ENCODE data around the gene GFY.
A peak's percentile ranks its signal among the peaks of the same experiment; 100 is the strongest.

Gene GFY

GRCh38 chr19:49451430-49452181 is 26.4 kb downstream of the GFY start, which contains the start of gene PIH1D1:
PIH1D1 (minus strand) TSS chr19:49451814; CDS start chr19:49451574, 240 bp downstream.
- peak within 1 kb of the TSS; percentile 92 for H3K9ac ChIP-seq (ENCODE audit: low read depth, low read length, poor library complexity)
- H3K4me1 ChIP-seq (ENCODE audit: control insufficient read depth in 2 of 2, insufficient read depth in 1 of 2, low read depth in 1 of 2, low read length in 2 of 2) = peaks cover 0 to 7% of the 10 kb centered on the region in 2 donors
- H3K14ac ChIP-seq (ENCODE audit: low read length) = peak within 1 kb of the TSS; percentile 21
- H4K91ac ChIP-seq (ENCODE audit: low read depth, low read length, poor library complexity) = no peak within 1 kb of the TSS
- no peak within 1 kb of the TSS for H2BK12ac ChIP-seq (ENCODE audit: low read length)
- DNase-seq (ENCODE audit: low spot score) = peak; percentile 96
- H3K4ac ChIP-seq (ENCODE audit: low read length) = no peak within 1 kb of the TSS
- peak within 1 kb of the TSS; percentile 98 for H3K4me2 ChIP-seq (ENCODE audit: insufficient read depth, low read length, poor library complexity, severe bottlenecking)
- peaks cover 31 to 46% of the 10 kb centered on the region in 2 donors for H3K36me3 ChIP-seq (replicated peaks in 1 of 2; ENCODE audit: control insufficient read depth in 2 of 2, insufficient read depth in 2 of 2, low read length in 2 of 2)
- peak within 1 kb of the TSS; percentile 87 to 98 for H3K4me3 ChIP-seq (ENCODE audit: low read length in 2 of 2)
- no peak within 1 kb of the TSS for H4K8ac ChIP-seq (ENCODE audit: low read depth, low read length)
- peak within 1 kb of the TSS; percentile 66 for H2BK5ac ChIP-seq (ENCODE audit: low read length)
- H3K9me3 ChIP-seq (replicated peaks in 1 of 2; ENCODE audit: control insufficient read depth in 2 of 2, insufficient read depth in 1 of 2, low read depth in 1 of 2, low read length in 2 of 2) = no peaks in the 10 kb centered on the region
- no peak within 1 kb of the TSS for H2BK120ac ChIP-seq (ENCODE audit: low read depth, low read length)
- H2BK15ac ChIP-seq (ENCODE audit: low read length) = no peak within 1 kb of the TSS
- no CpG with 5 or more reads among the region's 42 CpGs for WGBS, 2 donors (ENCODE audit: extremely low coverage in 2 of 2, insufficient read length in 2 of 2, insufficient replicate concordance in 1 of 2)
- H3K23ac ChIP-seq (ENCODE audit: low read depth, low read length, poor library complexity) = no peak within 1 kb of the TSS
- peak within 1 kb of the TSS; percentile 92 for H3K18ac ChIP-seq (ENCODE audit: low read length)
- H2AFZ ChIP-seq (ENCODE audit: low read length) = peak within 1 kb of the TSS; percentile 92
- peak within 1 kb of the TSS; percentile 99 for H3K27ac ChIP-seq (replicated peaks; ENCODE audit: low read length)
- H3K79me1 ChIP-seq (ENCODE audit: low read depth, low read length) = peaks cover 20% of the 10 kb centered on the region
- H2AK5ac ChIP-seq (ENCODE audit: low read depth, low read length) = peak within 1 kb of the TSS; percentile 98
- no peaks in the 10 kb centered on the region for H3K27me3 ChIP-seq (ENCODE audit: control insufficient read depth in 3 of 3, insufficient read depth in 3 of 3, low read depth in 1 of 3, low read length in 3 of 3)

- Histone ChIP-seq H3K9ac (ENCODE audit: low read depth, low read length, poor library complexity) (peak within 1 kb of the TSS; percentile 99), H3K27me3 (ENCODE audit: control insufficient read depth in 3 of 3, insufficient read depth in 3 of 3, low read depth in 1 of 3, low read length in 3 of 3) (no peaks in the 10 kb centered on the region), H3K23ac (ENCODE audit: low read depth, low read length, poor library complexity) (peak within 1 kb of the TSS; percentile 83), H2AFZ (ENCODE audit: low read length) (peak within 1 kb of the TSS; percentile 92), H3K36me3 (replicated peaks in 1 of 2; ENCODE audit: control insufficient read depth in 2 of 2, insufficient read depth in 2 of 2, low read length in 2 of 2) (peaks cover 18 to 31% of the 10 kb centered on the region in 2 donors), H3K9me3 (replicated peaks in 1 of 2; ENCODE audit: control insufficient read depth in 2 of 2, insufficient read depth in 1 of 2, low read depth in 1 of 2, low read length in 2 of 2) (no peaks in the 10 kb centered on the region), H3K4me1 (ENCODE audit: control insufficient read depth in 2 of 2, insufficient read depth in 1 of 2, low read depth in 1 of 2, low read length in 2 of 2) (peaks cover 0 to 7% of the 10 kb centered on the region in 2 donors), H3K4me2 (ENCODE audit: insufficient read depth, low read length, poor library complexity, severe bottlenecking) (peak within 1 kb of the TSS; percentile 91), H3K4me3 (ENCODE audit: low read length in 2 of 2) (peak within 1 kb of the TSS; percentile 71 to 90), H3K4ac (ENCODE audit: low read length) (no peak within 1 kb of the TSS), H2BK15ac (ENCODE audit: low read length) (no peak within 1 kb of the TSS), H4K8ac (ENCODE audit: low read depth, low read length) (no peak within 1 kb of the TSS), H2BK12ac (ENCODE audit: low read length) (no peak within 1 kb of the TSS), H2AK5ac (ENCODE audit: low read depth, low read length) (peak within 1 kb of the TSS; percentile 95), H2BK5ac (ENCODE audit: low read length) (peak within 1 kb of the TSS; percentile 66), H3K79me1 (ENCODE audit: low read depth, low read length) (peaks cover 14% of the 10 kb centered on the region), H3K14ac (ENCODE audit: low read length) (no peak within 1 kb of the TSS), H3K27ac (replicated peaks; ENCODE audit: low read length) (peak within 1 kb of the TSS; percentile 99), H2BK120ac (ENCODE audit: low read depth, low read length) (no peak within 1 kb of the TSS), H4K91ac (ENCODE audit: low read depth, low read length, poor library complexity) (no peak within 1 kb of the TSS), H3K18ac (ENCODE audit: low read length) (peak within 1 kb of the TSS; percentile 100)
- no CpG with 5 or more reads among the region's 66 CpGs for WGBS, 2 donors (ENCODE audit: extremely low coverage in 2 of 2, insufficient read length in 2 of 2, insufficient replicate concordance in 1 of 2)
- peak; percentile 97 for DNase-seq (ENCODE audit: low spot score)
These were observed 28.0 kb downstream of the GFY start, which contains the start of gene ALDH16A1 for GRCh38 chr19:49453013-49453756. ALDH16A1 (plus strand) TSS chr19:49453225; CDS start chr19:49453332, 107 bp downstream.

GRCh38 chr19:49453757-49454240 is 28.6 kb downstream of the GFY start:
- WGBS, 2 donors (ENCODE audit: extremely low coverage in 2 of 2, insufficient read length in 2 of 2, insufficient replicate concordance in 1 of 2) = no CpG with 5 or more reads among the region's 10 CpGs
- H2BK15ac ChIP-seq (ENCODE audit: low read length) = no peak overlapping the region
- no peak overlapping the region for H4K8ac ChIP-seq (ENCODE audit: low read depth, low read length)
- H3K23ac ChIP-seq (ENCODE audit: low read depth, low read length, poor library complexity) = peak overlapping the region; percentile 83
- peaks cover 14 to 25% of the 10 kb centered on the region in 2 donors for H3K36me3 ChIP-seq (replicated peaks in 1 of 2; ENCODE audit: control insufficient read depth in 2 of 2, insufficient read depth in 2 of 2, low read length in 2 of 2)
- H3K9me3 ChIP-seq (replicated peaks in 1 of 2; ENCODE audit: control insufficient read depth in 2 of 2, insufficient read depth in 1 of 2, low read depth in 1 of 2, low read length in 2 of 2) = no peaks in the 10 kb centered on the region
- H2AK5ac ChIP-seq (ENCODE audit: low read depth, low read length) = peak overlapping the region; percentile 95
- H2BK12ac ChIP-seq (ENCODE audit: low read length) = no peak overlapping the region
- no peak overlapping the region for H4K91ac ChIP-seq (ENCODE audit: low read depth, low read length, poor library complexity)
- no peak overlapping the region for H3K14ac ChIP-seq (ENCODE audit: low read length)
- no peak overlapping the region for H2BK120ac ChIP-seq (ENCODE audit: low read depth, low read length)
- peak overlapping the region; percentile 94 for H3K27ac ChIP-seq (replicated peaks; ENCODE audit: low read length)
- peak overlapping the region; percentile 92 for H2AFZ ChIP-seq (ENCODE audit: low read length)
- H3K4me1 ChIP-seq (ENCODE audit: control insufficient read depth in 2 of 2, insufficient read depth in 1 of 2, low read depth in 1 of 2, low read length in 2 of 2) = peaks cover 0 to 5% of the 10 kb centered on the region in 2 donors
- H3K18ac ChIP-seq (ENCODE audit: low read length) = peak overlapping the region; percentile 95
- DNase-seq (ENCODE audit: low spot score) = no peak
- H2BK5ac ChIP-seq (ENCODE audit: low read length) = peak overlapping the region; percentile 62
- H3K4ac ChIP-seq (ENCODE audit: low read length) = no peak overlapping the region
- H3K79me1 ChIP-seq (ENCODE audit: low read depth, low read length) = peaks cover 13% of the 10 kb centered on the region
- peak overlapping the region; percentile 71 to 90 for H3K4me3 ChIP-seq (ENCODE audit: low read length in 2 of 2)
- H3K27me3 ChIP-seq (ENCODE audit: control insufficient read depth in 3 of 3, insufficient read depth in 3 of 3, low read depth in 1 of 3, low read length in 3 of 3) = no peaks in the 10 kb centered on the region
- peak overlapping the region; percentile 88 for H3K9ac ChIP-seq (ENCODE audit: low read depth, low read length, poor library complexity)
- peak overlapping the region; percentile 91 for H3K4me2 ChIP-seq (ENCODE audit: insufficient read depth, low read length, poor library complexity, severe bottlenecking)
